ENCODE data around the gene ALG3.

ALG3 gene

GRCh38 chr3:184259878-184260723 lies 11.3 kb upstream of the ALG3 start:
- peak in 1 of 2 donors; percentile 10 for DNase-seq

GRCh38 chr3:184259396-184259877 lies 10.7 kb upstream of the ALG3 start:
- no peak for DNase-seq

- DNase-seq = no peak
These were observed 10.2 kb upstream of the ALG3 start for GRCh38 chr3:184258926-184259325.

GRCh38 chr3:184257083-184257915 lies 8.5 kb upstream of the ALG3 start:
- DNase-seq = no peak

GRCh38 chr3:184255291-184256039 lies 6.7 kb upstream of the ALG3 start:
- no peak for DNase-seq

GRCh38 chr3:184250167-184250828 lies 1.5 kb upstream of the ALG3 start:
- DNase-seq = peak; percentile 84 to 99

GRCh38 chr3:184249412-184250166 lies 827 bp upstream of the ALG3 start, which contains the start of gene EEF1AKMT4:
Gene EEF1AKMT4, plus strand, starts transcription at chr3:184249672. Its CDS starts 23 bp downstream, at chr3:184249695.
- DNase-seq = peak; percentile 97 to 99

DNA sequence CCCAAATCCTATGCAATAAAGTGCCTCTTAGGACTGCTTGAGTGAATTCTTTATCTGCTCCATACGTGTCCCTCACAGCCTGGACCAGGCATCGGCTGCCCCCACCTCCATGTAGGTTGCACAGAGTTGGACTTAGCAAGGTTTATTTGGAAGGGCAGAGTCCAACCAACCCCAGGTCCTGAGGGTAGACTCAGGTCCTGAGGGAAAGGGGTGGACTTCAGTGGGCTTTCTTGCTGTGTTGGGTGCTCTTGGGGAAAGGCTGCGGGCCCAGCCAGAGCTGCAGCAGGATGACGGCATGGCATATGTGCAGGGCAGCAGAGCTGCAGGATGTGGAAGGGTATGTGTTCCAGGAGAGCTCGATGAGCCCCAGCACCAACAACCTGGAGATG lies 6.5 kb downstream of the ALG3 start:
- DNase-seq = no peak

DNA sequence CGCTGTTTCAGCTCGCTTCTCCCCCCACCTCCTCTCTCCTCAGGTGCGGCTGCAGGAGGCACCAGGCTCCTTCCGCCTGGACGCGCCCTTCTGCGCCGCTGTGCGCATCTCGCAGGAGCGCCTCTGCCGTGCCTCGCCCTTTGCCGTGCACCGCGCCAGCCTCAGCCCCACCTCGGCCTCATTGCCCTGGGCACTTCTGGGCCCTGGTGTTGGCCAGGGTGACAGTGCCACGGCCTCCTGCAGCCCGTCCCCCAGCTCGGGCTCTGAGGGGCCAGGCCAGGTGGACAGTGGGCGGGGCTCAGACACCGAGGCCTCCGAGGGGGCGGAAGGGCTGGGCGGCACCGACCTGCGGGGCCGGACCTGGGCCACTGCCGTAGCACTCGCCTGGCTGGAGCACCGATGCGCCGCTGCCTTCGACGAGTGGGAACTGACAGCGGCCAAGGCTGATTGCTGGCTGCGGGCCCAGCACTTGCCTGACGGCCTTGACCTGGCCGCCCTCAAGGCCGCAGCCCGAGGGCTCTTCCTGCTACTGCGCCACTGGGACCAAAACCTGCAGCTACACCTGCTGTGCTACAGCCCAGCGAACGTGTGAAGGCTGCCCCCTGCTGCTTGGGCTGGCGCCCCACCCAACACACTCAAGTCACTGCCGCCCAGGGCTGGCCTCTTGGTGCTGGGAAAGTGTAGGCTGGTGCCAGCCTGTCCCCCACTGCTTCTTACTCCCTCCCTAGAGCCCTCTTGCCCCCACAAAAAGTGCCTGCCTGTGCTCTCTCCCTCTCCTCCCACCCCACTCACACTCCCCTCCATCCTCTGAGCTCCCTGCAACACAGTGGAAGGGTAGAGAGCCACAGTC lies 7.1 kb downstream of the ALG3 start:
- no peak for DNase-seq

- no peak for DNase-seq
These were observed 7.7 kb downstream of the ALG3 start for GRCh38 chr3:184241141-184241446.

- no peak for DNase-seq
These were observed 8.2 kb downstream of the ALG3 start for GRCh38 chr3:184240384-184241140.

- no peak for DNase-seq
These were observed 9.1 kb downstream of the ALG3 start for GRCh38 chr3:184239708-184240107.

- DNase-seq = no peak
These were observed 9.5 kb downstream of the ALG3 start for GRCh38 chr3:184239221-184239620.

GRCh38 chr3:184238246-184238818 lies 10.4 kb downstream of the ALG3 start:
- no peak for DNase-seq

DNA sequence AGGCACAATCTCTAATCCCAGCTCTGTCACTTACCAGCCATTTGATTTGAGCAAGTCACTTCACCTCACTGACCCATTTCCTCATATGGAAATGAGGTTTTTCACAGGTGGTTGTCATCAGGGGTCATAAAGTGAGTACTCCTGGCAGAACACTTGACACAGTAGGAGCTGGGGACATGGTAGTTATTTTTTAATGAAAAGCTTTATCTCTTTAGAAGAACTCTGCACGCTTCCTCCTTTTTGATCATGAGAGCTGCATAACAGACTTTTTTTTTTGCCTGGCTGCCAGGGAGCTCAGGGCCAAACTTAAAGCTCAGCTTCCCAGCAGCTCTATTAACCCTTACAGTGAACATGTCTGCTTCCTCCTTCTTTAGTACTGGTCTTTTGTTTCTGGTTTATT lies 11.0 kb downstream of the ALG3 start:
- no peak for DNase-seq

GRCh38 chr3:184237211-184237610 lies 11.6 kb downstream of the ALG3 start:
- no peak for DNase-seq

GRCh38 chr3:184236636-184237035 lies 12.1 kb downstream of the ALG3 start:
- DNase-seq = no peak

GRCh38 chr3:184236033-184236410 lies 12.7 kb downstream of the ALG3 start:
- DNase-seq = no peak

- no peak for DNase-seq
These were observed 13.3 kb downstream of the ALG3 start for GRCh38 chr3:184235381-184236032.
